Measurements from ENCODE around the gene PUM1. TPM values are rescaled to one million over a fixed set of nuclear protein-coding genes. Genes with fewer than 3 reads are reported as not detected.
A peak's percentile ranks its signal among the peaks of the same experiment; 100 is the strongest.

Gene PUM1
- total and polyA plus RNA-seq, 2 donors (not counting 1 experiment from before 2014, with no cell fraction given): 59.3 to 70.5 TPM

GRCh38 chr1:30981172-30981571 lies 84.3 kb downstream of the PUM1 start:
- no peak overlapping the region for H3K9ac ChIP-seq (ENCODE audit: insufficient read depth, low read length)
- no peaks in the 10 kb centered on the region for H4K20me1 ChIP-seq (ENCODE audit: control insufficient read depth, extremely low read depth, insufficient read depth, low read length)
- no peak for DNase-seq (ENCODE audit: low read depth in 2 of 2)
- H3K79me2 ChIP-seq (ENCODE audit: control insufficient read depth, insufficient read depth, low read length): peaks cover 51% of the 10 kb centered on the region
- peaks cover 14% of the 10 kb centered on the region for H3K4me1 ChIP-seq (ENCODE audit: control insufficient read depth, extremely low read depth, insufficient read depth, low read length)
- no peak overlapping the region for H3K27ac ChIP-seq (ENCODE audit: insufficient read depth, low read length)
- no peaks in the 10 kb centered on the region for H3K9me3 ChIP-seq (ENCODE audit: control insufficient read depth, insufficient read depth, low read depth, low read length)
- peaks cover 8% of the 10 kb centered on the region for H3K36me3 ChIP-seq (ENCODE audit: control insufficient read depth, insufficient read depth, low read length)
- H3K27me3 ChIP-seq (ENCODE audit: control insufficient read depth, insufficient read depth, low read length): no peaks in the 10 kb centered on the region
- TF ChIP-seq CTCF (conservative IDR thresholded peaks at IDR 0.05 in 1 of 2, IDR thresholded peaks at IDR 0.05 in 1 of 2; ENCODE audit: low read depth in 1 of 2, low read length in 2 of 2) (no peak), EZH2 (IDR thresholded peaks at IDR 0.05; ENCODE audit: low read length, missing control alignments) (no peak)
- H3K4me2 ChIP-seq (ENCODE audit: extremely low read depth, insufficient read depth, low read length): no peak overlapping the region
- no peak overlapping the region for H3K4me3 ChIP-seq (replicated peaks in 1 of 4; ENCODE audit: control extremely low read depth in 1 of 4, insufficient read depth in 1 of 4, low read depth in 3 of 4, low read length in 4 of 4)
- H2AFZ ChIP-seq (ENCODE audit: low read length): no peak overlapping the region

- TF ChIP-seq CTCF (conservative IDR thresholded peaks at IDR 0.05 in 1 of 2, IDR thresholded peaks at IDR 0.05 in 1 of 2; ENCODE audit: low read depth in 1 of 2, low read length in 2 of 2): no peak
- TF ChIP-seq EZH2 (IDR thresholded peaks at IDR 0.05; ENCODE audit: low read length, missing control alignments): no peak
- Histone ChIP-seq H3K4me2 (ENCODE audit: extremely low read depth, insufficient read depth, low read length) (no peak overlapping the region), H2AFZ (ENCODE audit: low read length) (no peak overlapping the region), H3K9ac (ENCODE audit: insufficient read depth, low read length) (no peak overlapping the region), H3K27ac (ENCODE audit: insufficient read depth, low read length) (peak overlapping the region; percentile 12), H3K4me3 (replicated peaks in 1 of 4; ENCODE audit: control extremely low read depth in 1 of 4, insufficient read depth in 1 of 4, low read depth in 3 of 4, low read length in 4 of 4) (no peak overlapping the region), H3K79me2 (ENCODE audit: control insufficient read depth, insufficient read depth, low read length) (peaks cover 25% of the 10 kb centered on the region), H3K36me3 (ENCODE audit: control insufficient read depth, insufficient read depth, low read length) (peaks cover 8% of the 10 kb centered on the region), H3K27me3 (ENCODE audit: control insufficient read depth, insufficient read depth, low read length) (no peaks in the 10 kb centered on the region), H3K4me1 (ENCODE audit: control insufficient read depth, extremely low read depth, insufficient read depth, low read length) (peaks cover 9% of the 10 kb centered on the region), H4K20me1 (ENCODE audit: control insufficient read depth, extremely low read depth, insufficient read depth, low read length) (no peaks in the 10 kb centered on the region), H3K9me3 (ENCODE audit: control insufficient read depth, insufficient read depth, low read depth, low read length) (no peaks in the 10 kb centered on the region)
- DNase-seq (ENCODE audit: low read depth in 2 of 2): no peak
Observed at GRCh38 chr1:30977511-30977910, 88.0 kb downstream of the PUM1 start.

GRCh38 chr1:30977105-30977504 lies 88.4 kb downstream of the PUM1 start:
- no peak overlapping the region for H2AFZ ChIP-seq (ENCODE audit: low read length)
- peak; percentile 50 to 62 for DNase-seq (ENCODE audit: low read depth in 2 of 2)

More at GRCh38 chr1:30977105-30977504, 88.4 kb downstream of the PUM1 start:
- no peak overlapping the region for H3K9ac ChIP-seq (ENCODE audit: insufficient read depth, low read length)
- no peaks in the 10 kb centered on the region for H3K27me3 ChIP-seq (ENCODE audit: control insufficient read depth, insufficient read depth, low read length)
- no peak overlapping the region for H3K4me3 ChIP-seq (replicated peaks in 1 of 4; ENCODE audit: control extremely low read depth in 1 of 4, insufficient read depth in 1 of 4, low read depth in 3 of 4, low read length in 4 of 4)
- TF ChIP-seq EZH2 (IDR thresholded peaks at IDR 0.05; ENCODE audit: low read length, missing control alignments) (no peak), CTCF (conservative IDR thresholded peaks at IDR 0.05 in 1 of 2, IDR thresholded peaks at IDR 0.05 in 1 of 2; ENCODE audit: low read depth in 1 of 2, low read length in 2 of 2) (peak; percentile 4 to 42)
- peaks cover 22% of the 10 kb centered on the region for H3K79me2 ChIP-seq (ENCODE audit: control insufficient read depth, insufficient read depth, low read length)
- H3K36me3 ChIP-seq (ENCODE audit: control insufficient read depth, insufficient read depth, low read length): peaks cover 8% of the 10 kb centered on the region
- peak overlapping the region; percentile 12 for H3K27ac ChIP-seq (ENCODE audit: insufficient read depth, low read length)
- H3K9me3 ChIP-seq (ENCODE audit: control insufficient read depth, insufficient read depth, low read depth, low read length): no peaks in the 10 kb centered on the region
- peak overlapping the region; percentile 15 for H3K4me2 ChIP-seq (ENCODE audit: extremely low read depth, insufficient read depth, low read length)
- H4K20me1 ChIP-seq (ENCODE audit: control insufficient read depth, extremely low read depth, insufficient read depth, low read length): no peaks in the 10 kb centered on the region
- peaks cover 9% of the 10 kb centered on the region for H3K4me1 ChIP-seq (ENCODE audit: control insufficient read depth, extremely low read depth, insufficient read depth, low read length)
